Right lobe of liver (tissue), 6 donors: ENCODE measurements around the gene AGR3. TPM values are rescaled to one million over a fixed set of nuclear protein-coding genes. Genes with fewer than 3 reads are reported as not detected.

ENCODE experiments used
- ATAC-seq, 4 donors: fragments of 200-7000 bp; cut with Tn5 transposase; one replicate each; pipeline ENCODE4 v1.9.1; 2020; ENCODE audit warnings: mild to moderate bottlenecking in 4 of 4, moderate library complexity in 4 of 4
- DNase-seq, 3 donors: peaks; one replicate each; pipeline ENCODE4 v3.0.0-alpha.2; 2020
- H3K27ac ChIP-seq, 3 donors: fragments of 200-600 bp; one replicate each; pipeline ENCODE4 v1.8.0; 2022
- H3K27me3 ChIP-seq, 2 donors: fragments of 200-600 bp; one replicate each; pipeline ENCODE4 v1.8.0; 2022
- H3K36me3 ChIP-seq, 4 donors: fragments of 200-600 bp; sonication (generic) in 1 of 4; one replicate each; pipeline versions ENCODE4 v1.5.1 to v1.8.0; 2017 to 2022; ENCODE audit warnings: control low read depth in 1 of 4
- H3K4me1 ChIP-seq, 4 donors: fragments of 200-600 bp; sonication (generic) in 1 of 4; one replicate each; pipeline versions ENCODE4 v1.5.1 to v1.8.0; 2017 to 2022; ENCODE audit warnings: control low read depth in 1 of 4
- H3K4me3 ChIP-seq, 3 donors: fragments of 200-600 bp; one replicate each; pipeline ENCODE4 v1.8.0; 2022
- H3K9me3 ChIP-seq, 4 donors: fragments of 200-600 bp; sonication (generic) in 1 of 4; one replicate each; pipeline versions ENCODE4 v1.5.1 to v1.8.0; 2017 to 2022; ENCODE audit warnings: control low read depth in 1 of 4
- POLR2A ChIP-seq: fragments of 450-650 bp; IDR thresholded peaks from one replicate; pipeline ENCODE4 v1.6.1; 2017; ENCODE audit warnings: antibody characterized with exemption, mild to moderate bottlenecking
- WGBS: methylation state at CpG from one replicate; pipeline ENCODE4 v1.1.6; 2018; ENCODE audit warnings: low coverage, low lambda C conversion rate; ENCODE audit not compliant: insufficient coverage; ENCODE audit errors: missing lambda C conversion rate; 5-methylcytosine and 5-hydroxymethylcytosine counted together
- intact Hi-C, 2 donors: fragments of 100-400 bp; cut with DNase I; formaldehyde crosslinking; loops; one replicate each; pipeline versions ENCODE4 v1.11.2 to v1.14.1; 2022
- total RNA-seq, 6 experiments: library from RNA; depleted of rRNA in 2 of 6; stranded (reverse); fragments of >200 nt in 2 of 6; fragmentation: NEBNext Ultra II Directional in 3 of 6; extraction: Animal tissue kit (Norgen Biotek cat#: 25700) in 3 of 6; gene quantifications; one replicate each; pipeline versions ENCODE4 v1.1.0 to v1.2.4, GENCODE V29; 2016 to 2023
- TF ChIP-seq, protein P1 (sequence below), 4 donors: fragments of 200-600 bp in 3 of 4; fragments of 450-650 bp in 1 of 4; IDR thresholded peaks; one replicate each; pipeline versions ENCODE4 v1.5.1 to v1.8.0; 2016 to 2022; ENCODE audit warnings: antibody characterized with exemption in 4 of 4, mild to moderate bottlenecking in 2 of 4
- donor health status: DM: no; HTN: yes; CAD: no.
- donor health status: DM: no; HTN: no; CAD: no.
- donor health status: DM: no; HTN: no; CAD: no.
- donor health status: DM: no; HTN: yes; CAD: no.
- donor health status: DM: no; HTN: yes; CAD: no.

Gene AGR3
- total RNA-seq, 6 experiments from 2014 or later, result not detected

DNA sequence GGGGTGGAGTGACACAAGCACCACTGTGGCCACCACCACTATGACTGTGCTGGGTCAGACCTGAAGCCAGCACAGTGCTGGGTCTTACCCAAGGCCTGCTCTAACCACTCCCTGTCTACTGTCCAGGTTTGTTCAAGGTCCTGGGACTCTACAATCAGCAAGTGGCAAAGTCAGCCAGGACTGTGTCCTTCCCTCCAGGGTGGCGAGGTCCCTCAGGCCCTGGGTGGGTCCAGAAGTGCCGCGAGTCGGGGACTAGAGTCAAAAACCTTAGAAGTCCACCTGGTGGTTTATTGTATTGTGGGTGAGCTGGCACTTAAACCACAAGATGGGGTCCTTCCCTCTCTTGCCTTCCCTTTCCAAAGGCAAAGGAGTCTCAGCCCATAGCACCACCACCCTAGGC is 30.8 kb upstream of the AGR3 start:
- Histone ChIP-seq H3K36me3 (no peaks in the 10 kb centered on the region), H3K4me1 (no peaks in the 10 kb centered on the region), H3K4me3 (no peak overlapping the region), H3K27ac (no peak overlapping the region), H3K27me3 (no peaks in the 10 kb centered on the region), H3K9me3 (no peaks in the 10 kb centered on the region)
- ATAC-seq (no peak), DNase-seq (no peak)
- WGBS, result 89% methylated on average over 4 of the region's 4 CpGs
- intact Hi-C loops, result no loop called here
- TF ChIP-seq POLR2A, result no peak
- TF ChIP-seq, protein P1, sequence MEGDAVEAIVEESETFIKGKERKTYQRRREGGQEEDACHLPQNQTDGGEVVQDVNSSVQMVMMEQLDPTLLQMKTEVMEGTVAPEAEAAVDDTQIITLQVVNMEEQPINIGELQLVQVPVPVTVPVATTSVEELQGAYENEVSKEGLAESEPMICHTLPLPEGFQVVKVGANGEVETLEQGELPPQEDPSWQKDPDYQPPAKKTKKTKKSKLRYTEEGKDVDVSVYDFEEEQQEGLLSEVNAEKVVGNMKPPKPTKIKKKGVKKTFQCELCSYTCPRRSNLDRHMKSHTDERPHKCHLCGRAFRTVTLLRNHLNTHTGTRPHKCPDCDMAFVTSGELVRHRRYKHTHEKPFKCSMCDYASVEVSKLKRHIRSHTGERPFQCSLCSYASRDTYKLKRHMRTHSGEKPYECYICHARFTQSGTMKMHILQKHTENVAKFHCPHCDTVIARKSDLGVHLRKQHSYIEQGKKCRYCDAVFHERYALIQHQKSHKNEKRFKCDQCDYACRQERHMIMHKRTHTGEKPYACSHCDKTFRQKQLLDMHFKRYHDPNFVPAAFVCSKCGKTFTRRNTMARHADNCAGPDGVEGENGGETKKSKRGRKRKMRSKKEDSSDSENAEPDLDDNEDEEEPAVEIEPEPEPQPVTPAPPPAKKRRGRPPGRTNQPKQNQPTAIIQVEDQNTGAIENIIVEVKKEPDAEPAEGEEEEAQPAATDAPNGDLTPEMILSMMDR (IDR thresholded peaks at IDR 0.05), result no peak

DNA sequence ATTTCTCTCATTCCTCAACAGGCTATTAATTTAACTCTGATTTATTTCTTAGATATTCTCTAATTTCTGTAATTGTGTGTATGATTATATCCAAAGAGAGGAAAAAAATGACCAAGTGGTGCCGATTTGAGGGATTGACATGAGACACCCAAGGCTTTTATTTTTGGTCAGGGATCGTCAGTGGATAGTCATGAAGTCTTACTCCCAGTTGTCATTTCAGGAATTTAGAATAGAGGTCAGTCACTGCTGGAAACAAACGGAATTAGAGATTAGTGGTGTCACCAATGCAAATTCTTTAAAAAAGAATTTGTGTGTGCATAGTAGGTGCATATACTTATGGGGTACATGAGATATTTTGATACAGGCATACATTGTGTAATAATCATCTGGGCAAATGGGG is 26.8 kb upstream of the AGR3 start:
- H3K27ac ChIP-seq, result no peak overlapping the region
- no peaks in the 10 kb centered on the region for H3K4me1 ChIP-seq
- ATAC-seq (no peak), DNase-seq (no peak)
- no peaks in the 10 kb centered on the region for H3K27me3 ChIP-seq
- no peaks in the 10 kb centered on the region for H3K36me3 ChIP-seq
- no peak overlapping the region for H3K4me3 ChIP-seq
- H3K9me3 ChIP-seq, result no peaks in the 10 kb centered on the region
- WGBS, result 74% methylated on average over 3 of the region's 3 CpGs
- intact Hi-C loops, result no loop called here
- TF ChIP-seq POLR2A, result no peak
- TF ChIP-seq, protein P1 (IDR thresholded peaks at IDR 0.05), result no peak

DNA sequence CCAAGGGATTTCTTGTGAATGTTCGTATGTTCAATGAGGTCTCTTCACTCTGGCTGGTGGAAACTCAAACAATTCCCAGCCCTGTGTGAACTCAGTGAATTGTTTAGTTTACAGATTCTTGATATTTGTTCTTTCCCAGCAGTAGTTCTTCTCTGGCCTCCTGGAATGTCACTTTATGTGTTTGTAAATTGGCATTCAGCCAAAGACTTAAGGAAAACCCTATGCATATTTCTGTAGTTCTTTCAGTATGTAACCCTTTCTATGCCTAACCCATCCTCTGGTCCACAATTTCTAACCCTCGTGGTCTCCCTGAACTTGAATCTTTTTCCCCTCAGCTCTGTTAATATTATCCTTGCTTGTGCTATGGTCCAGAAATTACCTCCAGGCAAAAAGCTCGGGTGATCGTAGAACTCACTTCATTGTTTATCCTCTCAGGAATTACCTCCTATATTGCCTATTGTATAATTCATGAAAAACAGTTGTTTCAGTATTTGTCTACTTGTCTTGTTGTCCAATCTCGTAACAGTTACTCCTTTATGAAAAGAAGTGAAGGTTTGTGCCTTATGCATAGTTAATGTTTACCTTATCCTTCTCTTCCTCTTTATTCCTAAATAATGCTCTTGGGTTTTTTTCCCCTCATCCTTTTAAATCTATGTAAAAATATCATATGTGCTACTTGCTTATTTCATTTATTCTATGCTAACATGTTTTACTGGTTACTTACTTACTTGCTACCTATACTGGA is 23.7 kb upstream of the AGR3 start:
- ATAC-seq (no peak), DNase-seq (no peak)
- intact Hi-C loops, result no loop called here
- WGBS, result 46% methylated on average over 5 of the region's 5 CpGs
- Histone ChIP-seq H3K27ac (no peak overlapping the region), H3K4me1 (no peaks in the 10 kb centered on the region), H3K4me3 (no peak overlapping the region), H3K36me3 (no peaks in the 10 kb centered on the region), H3K9me3 (no peaks in the 10 kb centered on the region), H3K27me3 (no peaks in the 10 kb centered on the region)
- TF ChIP-seq POLR2A, result no peak
- TF ChIP-seq, protein P1 (IDR thresholded peaks at IDR 0.05), result no peak

DNA sequence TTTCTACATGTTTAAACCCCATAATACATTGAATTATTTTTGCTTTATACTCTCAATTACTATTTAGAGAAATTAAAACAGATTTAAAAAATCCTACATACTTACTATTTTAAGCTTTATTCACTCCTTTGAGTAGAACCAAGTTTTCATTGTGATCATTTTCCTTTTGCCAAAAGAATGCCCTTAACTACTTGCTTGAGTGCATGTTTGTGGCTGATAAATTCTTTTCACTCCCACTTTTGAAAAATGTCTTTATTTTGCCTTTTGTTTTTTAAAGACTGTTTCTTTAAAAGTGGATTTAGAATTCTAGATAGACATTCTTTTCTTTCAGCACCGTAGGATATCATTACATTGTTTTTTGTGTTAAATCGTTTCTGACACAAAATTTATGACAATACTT is 22.3 kb upstream of the AGR3 start:
- intact Hi-C loops, result no loop called here
- H3K4me3 ChIP-seq, result no peak overlapping the region
- no peaks in the 10 kb centered on the region for H3K4me1 ChIP-seq
- DNase-seq (no peak), ATAC-seq (no peak)
- TF ChIP-seq, protein P1 (IDR thresholded peaks at IDR 0.05), result no peak
- no peak for TF ChIP-seq POLR2A
- no peaks in the 10 kb centered on the region for H3K36me3 ChIP-seq
- WGBS, result 76% methylated on average over 2 of the region's 2 CpGs
- no peaks in the 10 kb centered on the region for H3K27me3 ChIP-seq
- H3K27ac ChIP-seq, result no peak overlapping the region
- H3K9me3 ChIP-seq, result no peaks in the 10 kb centered on the region
